Vagina (tissue), 2 donors: ENCODE results near the gene HBA1.

Experiments used
- POLR2A ChIP-seq, 2 donors: fragments of 450-650 bp; IDR thresholded peaks; one replicate each; pipeline ENCODE4 v1.6.1; 2017; ENCODE audit warnings: antibody characterized with exemption in 2 of 2, mild to moderate bottlenecking in 2 of 2, moderate library complexity in 2 of 2
- TF ChIP-seq, protein P1 (sequence below), 3 experiments: fragments of 450-650 bp in 2 of 3; fragments of 200-600 bp in 1 of 3; sonication (generic) in 1 of 3; IDR thresholded peaks; one replicate each; pipeline ENCODE4 v1.5.1; 2017 to 2019; ENCODE audit warnings: antibody characterized with exemption in 3 of 3, mild to moderate bottlenecking in 2 of 3, moderate library complexity in 2 of 3

DNA sequence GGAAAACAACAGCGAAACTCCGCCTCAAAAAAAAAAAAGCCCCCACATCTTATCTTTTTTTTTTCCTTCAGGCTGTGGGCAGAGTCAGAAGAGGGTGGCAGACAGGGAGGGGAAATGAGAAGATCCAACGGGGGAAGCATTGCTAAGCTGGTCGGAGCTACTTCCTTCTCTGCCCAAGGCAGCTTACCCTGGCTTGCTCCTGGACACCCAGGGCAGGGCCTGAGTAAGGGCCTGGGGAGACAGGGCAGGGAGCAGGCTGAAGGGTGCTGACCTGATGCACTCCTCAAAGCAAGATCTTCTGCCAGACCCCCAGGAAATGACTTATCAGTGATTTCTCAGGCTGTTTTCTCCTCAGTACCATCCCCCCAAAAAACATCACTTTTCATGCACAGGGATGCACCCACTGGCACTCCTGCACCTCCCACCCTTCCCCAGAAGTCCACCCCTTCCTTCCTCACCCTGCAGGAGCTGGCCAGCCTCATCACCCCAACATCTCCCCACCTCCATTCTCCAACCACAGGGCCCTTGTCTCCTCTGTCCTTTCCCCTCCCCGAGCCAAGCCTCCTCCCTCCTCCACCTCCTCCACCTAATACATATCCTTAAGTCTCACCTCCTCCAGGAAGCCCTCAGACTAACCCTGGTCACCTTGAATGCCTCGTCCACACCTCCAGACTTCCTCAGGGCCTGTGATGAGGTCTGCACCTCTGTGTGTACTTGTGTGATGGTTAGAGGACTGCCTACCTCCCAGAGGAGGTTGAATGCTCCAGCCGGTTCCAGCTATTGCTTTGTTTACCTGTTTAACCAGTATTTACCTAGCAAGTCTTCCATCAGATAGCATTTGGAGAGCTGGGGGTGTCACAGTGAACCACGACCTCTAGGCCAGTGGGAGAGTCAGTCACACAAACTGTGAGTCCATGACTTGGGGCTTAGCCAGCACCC is 1.2 kb upstream of the HBA1 start:
- TF ChIP-seq, protein P1, sequence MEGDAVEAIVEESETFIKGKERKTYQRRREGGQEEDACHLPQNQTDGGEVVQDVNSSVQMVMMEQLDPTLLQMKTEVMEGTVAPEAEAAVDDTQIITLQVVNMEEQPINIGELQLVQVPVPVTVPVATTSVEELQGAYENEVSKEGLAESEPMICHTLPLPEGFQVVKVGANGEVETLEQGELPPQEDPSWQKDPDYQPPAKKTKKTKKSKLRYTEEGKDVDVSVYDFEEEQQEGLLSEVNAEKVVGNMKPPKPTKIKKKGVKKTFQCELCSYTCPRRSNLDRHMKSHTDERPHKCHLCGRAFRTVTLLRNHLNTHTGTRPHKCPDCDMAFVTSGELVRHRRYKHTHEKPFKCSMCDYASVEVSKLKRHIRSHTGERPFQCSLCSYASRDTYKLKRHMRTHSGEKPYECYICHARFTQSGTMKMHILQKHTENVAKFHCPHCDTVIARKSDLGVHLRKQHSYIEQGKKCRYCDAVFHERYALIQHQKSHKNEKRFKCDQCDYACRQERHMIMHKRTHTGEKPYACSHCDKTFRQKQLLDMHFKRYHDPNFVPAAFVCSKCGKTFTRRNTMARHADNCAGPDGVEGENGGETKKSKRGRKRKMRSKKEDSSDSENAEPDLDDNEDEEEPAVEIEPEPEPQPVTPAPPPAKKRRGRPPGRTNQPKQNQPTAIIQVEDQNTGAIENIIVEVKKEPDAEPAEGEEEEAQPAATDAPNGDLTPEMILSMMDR (IDR thresholded peaks at IDR 0.05) = no peak
- TF ChIP-seq POLR2A (IDR thresholded peaks at IDR 0.05) = no peak
